Measurements from ENCODE around the gene OR4E1.

DNA sequence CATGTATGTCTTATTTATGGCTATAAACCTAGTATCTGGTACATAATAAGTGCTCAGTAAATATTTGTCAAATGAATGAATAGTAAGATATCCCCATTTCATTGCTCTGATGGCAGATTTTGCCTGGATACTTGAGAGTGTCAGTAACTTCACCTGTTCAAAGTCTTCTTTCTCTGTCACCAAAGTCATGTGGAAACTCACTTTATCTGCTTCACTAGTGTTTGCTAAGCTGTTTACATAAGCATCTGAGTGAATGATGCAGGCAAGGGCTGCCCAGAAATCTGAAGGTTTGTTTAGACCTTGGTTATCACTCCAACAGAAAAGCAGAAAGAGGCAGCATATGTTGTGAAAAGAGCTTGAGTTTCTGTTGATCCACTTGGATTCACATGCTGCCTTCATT is 4.3 kb downstream of the OR4E1 start:
- TF ChIP-seq, protein P1, sequence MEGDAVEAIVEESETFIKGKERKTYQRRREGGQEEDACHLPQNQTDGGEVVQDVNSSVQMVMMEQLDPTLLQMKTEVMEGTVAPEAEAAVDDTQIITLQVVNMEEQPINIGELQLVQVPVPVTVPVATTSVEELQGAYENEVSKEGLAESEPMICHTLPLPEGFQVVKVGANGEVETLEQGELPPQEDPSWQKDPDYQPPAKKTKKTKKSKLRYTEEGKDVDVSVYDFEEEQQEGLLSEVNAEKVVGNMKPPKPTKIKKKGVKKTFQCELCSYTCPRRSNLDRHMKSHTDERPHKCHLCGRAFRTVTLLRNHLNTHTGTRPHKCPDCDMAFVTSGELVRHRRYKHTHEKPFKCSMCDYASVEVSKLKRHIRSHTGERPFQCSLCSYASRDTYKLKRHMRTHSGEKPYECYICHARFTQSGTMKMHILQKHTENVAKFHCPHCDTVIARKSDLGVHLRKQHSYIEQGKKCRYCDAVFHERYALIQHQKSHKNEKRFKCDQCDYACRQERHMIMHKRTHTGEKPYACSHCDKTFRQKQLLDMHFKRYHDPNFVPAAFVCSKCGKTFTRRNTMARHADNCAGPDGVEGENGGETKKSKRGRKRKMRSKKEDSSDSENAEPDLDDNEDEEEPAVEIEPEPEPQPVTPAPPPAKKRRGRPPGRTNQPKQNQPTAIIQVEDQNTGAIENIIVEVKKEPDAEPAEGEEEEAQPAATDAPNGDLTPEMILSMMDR (IDR thresholded peaks at IDR 0.05): no peak
- no peak for TF ChIP-seq POLR2A (IDR thresholded peaks at IDR 0.05)
